HG02798 (cell line): Measurements from ENCODE around the gene SMYD3.
A peak's percentile ranks its signal among the peaks of the same experiment; 100 is the strongest.

Experiments used
- ATAC-seq: cut with Tn5 transposase; IDR thresholded peaks from one replicate; pipeline ENCODE4 v1.9.1; 2021; ENCODE audit warnings: mild to moderate bottlenecking; ENCODE audit not compliant: unreplicated experiment, poor library complexity

SMYD3 gene

DNA sequence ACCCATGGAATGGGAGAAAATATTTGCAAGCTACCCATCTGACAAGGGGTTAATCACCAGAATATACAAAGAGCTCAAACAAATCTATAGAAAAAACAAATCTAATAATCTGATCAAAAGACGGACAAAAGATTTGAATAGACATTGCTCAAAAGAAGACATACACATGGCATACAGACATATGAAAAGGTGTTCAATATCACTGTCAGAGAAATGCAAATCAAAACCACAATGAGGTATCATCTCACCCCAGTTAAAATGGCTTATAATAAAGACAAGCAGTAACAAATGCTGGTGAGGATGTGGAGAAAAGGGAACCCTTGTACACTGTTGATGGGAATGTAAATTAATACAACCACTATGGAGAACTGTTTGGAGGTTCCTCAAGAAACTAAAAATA is 600.9 kb downstream of the SMYD3 start:
- ATAC-seq, result no peak

GRCh38 chr1:245903851-245904250 is 603.2 kb downstream of the SMYD3 start:
- no peak for ATAC-seq

GRCh38 chr1:245901565-245901964 is 605.5 kb downstream of the SMYD3 start:
- ATAC-seq, result no peak

GRCh38 chr1:245901037-245901436 is 606.0 kb downstream of the SMYD3 start:
- ATAC-seq, result no peak

- ATAC-seq, result no peak
Observed at GRCh38 chr1:245898581-245898980, 608.5 kb downstream of the SMYD3 start.

DNA sequence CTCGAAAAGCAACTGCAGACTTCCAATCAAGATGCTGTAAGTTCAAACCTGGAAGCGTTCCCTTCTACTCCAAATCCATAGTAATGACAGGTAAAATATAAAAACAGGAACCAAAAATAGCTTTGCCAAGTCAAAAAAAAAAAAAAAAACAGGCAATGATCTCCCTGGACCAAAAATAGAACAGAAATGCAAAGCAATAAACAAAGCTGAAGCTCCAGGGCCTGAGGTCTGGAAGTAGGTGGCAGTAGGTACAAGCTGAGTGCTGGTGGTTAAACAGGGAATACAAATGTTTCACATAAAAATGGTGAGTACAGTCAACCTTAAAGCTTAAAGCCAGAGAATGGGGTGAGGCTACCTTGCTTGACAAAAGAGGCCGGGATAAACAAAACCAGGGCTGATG is 610.8 kb downstream of the SMYD3 start:
- ATAC-seq, result no peak

DNA sequence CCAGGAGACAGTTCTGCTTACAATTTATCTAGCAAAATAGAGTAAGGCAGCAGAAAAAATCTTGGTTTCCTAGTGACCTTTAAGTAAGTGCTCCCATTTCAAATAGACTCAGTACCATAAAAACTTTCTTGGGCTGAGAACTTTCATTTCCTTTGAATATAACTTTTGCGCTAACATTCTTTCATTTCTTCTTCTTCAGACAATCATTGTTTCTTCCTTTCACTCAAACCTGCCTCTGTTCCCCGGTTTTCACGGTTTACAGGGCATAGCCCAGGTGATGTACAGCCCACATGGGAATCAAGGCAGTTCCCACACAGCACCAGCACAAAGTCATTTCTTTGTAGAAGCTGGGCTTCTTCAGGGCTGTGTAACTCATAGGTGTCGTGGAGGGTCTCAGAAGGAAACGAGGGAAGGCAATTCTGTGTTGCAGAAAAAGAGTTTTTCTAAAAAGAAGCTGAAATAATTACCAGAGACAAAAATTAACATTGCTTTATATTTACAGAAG is 611.6 kb downstream of the SMYD3 start:
- no peak for ATAC-seq

DNA sequence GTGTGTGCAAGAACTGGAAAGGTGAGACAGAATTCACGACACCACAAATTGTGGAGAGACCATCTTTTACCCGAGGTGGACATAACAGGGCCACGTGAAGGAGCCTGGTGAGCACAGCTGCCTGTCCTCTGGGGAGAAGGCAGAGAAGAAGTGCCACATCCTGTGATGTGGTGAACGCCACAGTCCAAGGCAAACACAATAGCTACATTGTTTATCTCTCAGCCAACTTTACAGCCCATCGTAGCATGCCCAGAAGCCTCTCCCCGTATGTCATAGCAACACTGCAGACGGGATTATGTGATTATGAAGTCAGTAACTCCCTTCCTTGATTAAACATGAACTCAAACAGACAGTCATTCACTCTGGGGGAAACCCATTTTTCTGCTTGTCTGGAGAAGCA is 612.2 kb downstream of the SMYD3 start:
- no peak for ATAC-seq

DNA sequence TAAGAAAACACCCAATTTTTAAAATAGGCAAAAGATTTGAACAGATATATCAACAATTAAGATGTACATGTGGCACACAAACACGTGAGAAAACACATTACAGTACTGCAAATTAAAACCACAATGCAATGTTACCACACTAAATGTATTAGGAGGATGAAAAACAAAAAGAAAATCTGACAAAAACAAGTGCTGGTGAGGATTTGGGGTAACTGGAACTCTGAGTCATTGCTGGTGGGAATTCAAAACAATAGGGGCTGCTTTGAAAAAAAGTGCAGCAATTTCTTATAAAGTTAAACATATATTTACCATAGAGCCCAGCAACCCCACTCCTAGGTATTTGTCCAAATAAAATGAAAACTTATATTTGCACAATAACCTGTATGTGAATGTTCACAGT is 614.1 kb downstream of the SMYD3 start:
- no peak for ATAC-seq

GRCh38 chr1:245888809-245889208 is 618.3 kb downstream of the SMYD3 start:
- ATAC-seq, result peak; percentile 35

- ATAC-seq, result no peak
Observed at GRCh38 chr1:245887829-245888228, 619.2 kb downstream of the SMYD3 start.

- no peak for ATAC-seq
Observed at GRCh38 chr1:245881767-245882391, 625.2 kb downstream of the SMYD3 start.

GRCh38 chr1:245880754-245881403 is 626.2 kb downstream of the SMYD3 start:
- no peak for ATAC-seq

DNA sequence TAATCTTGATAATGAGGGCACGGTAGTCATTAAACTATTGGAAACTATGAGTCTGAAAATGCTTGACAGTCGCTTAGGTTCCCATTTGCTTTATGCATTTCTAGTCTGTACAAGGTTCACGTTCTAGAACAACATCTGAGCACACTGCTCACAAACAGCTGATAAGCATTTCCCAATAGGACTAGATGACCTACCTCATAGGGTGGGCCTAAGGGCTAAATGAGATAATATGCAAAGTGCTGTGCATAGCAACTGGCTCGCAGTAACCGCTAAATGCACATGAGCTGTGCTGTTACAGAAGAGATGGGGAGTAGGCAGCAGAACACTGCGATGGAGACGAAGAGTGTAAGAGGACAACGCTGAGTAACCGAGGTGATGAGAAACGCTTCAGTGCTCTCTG is 628.0 kb downstream of the SMYD3 start:
- ATAC-seq, result no peak

GRCh38 chr1:245878585-245878984 is 628.5 kb downstream of the SMYD3 start:
- ATAC-seq, result no peak

- no peak for ATAC-seq
Observed at GRCh38 chr1:245877976-245878375, 629.1 kb downstream of the SMYD3 start.

- ATAC-seq, result no peak
Observed at GRCh38 chr1:245876586-245876985, 630.5 kb downstream of the SMYD3 start.

DNA sequence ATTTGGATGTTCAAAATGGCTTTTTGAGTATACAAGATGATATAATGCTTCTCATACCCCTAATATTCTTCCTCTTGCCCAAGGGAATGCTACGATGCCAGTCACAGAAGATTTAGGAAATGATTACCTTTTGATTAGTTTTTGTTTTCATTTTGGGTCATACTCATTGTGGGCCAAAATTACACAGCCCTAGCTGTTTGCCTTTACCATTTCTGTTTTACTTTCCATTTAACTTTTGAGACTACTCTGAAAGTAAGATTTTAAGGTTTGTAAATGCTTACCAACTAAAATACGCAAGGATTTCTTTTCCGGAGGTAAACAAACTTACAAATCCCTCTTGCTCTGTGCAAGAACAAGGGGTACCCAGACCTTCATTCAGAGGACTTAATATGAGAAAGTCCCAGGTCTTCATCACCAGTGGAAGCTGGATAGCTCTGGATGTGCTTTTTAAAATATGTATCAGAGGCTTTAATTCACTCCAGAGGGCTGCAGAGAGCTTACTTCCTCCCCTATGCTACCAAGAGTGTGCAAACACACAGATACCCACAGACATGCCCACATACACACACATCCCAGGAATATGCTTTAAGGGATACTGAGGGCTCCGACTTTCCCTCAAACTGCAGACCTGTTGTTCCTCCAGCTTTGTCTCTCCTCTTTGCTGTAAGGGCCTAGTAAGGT is 631.4 kb downstream of the SMYD3 start:
- ATAC-seq, result no peak

DNA sequence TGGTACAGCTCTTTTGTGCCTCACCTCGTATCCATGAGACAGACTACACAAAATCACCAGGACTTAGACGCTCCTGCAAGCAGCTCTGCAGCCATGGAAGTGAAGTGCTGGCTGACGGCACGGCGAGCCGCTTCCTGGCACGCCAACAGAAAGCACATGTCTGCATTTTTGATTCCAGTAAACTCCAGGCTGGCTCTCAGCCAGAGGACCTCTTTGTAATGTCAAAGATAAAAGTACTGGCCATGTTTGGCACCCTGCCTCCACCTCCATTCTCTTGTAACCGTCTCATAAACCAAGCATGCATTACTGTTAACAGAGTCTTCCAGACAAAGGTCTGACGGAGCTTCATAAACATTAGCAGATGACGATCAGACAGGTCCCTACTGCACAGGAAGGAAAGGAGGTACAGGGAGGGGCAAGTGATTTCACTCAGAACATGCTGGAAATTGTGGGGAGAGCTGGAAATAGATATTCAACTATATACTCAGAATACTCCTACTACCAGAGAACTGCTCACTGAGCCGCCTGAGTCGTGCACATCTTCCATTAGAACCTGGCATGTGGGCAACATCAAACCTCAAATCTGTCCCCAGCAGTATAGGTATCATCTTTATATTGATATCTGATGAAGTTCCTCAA is 632.0 kb downstream of the SMYD3 start:
- no peak for ATAC-seq

DNA sequence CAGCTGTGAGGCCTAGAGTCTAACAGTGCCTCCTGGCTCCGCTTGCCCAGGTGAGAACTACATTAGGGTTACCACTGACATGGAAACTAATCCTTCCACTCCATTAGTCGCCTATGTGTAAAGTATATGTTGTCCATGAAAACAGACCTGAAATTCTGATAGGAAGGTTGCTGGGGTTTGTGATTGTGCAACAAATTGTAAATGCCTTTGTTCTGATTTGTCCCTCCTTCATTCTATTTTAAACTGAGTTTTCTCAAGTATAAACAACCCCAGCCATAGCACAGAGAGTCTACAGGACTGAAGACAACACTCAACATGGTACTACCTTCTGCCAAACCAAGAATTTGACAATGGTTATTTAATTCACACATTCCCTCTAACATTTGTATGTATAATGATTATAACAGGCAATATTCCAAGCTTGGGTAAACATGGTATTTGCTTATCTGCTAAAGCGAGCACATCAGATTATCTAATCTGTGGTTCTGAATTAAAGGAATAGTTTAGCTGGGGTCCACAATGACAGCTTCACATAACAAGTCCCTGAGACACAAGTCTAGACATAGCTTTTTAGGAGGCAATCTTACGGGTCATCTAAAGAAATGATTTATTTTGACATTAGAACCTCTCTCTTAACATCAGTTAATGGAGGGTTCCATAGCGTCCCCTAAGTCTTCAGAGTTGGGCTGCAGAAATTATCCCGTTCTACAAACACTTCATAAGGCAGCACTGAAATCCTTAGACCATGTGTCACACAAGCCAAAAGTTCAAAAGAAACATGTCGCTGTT is 633.0 kb downstream of the SMYD3 start:
- ATAC-seq, result no peak
